22Rv1 (cell line): ENCODE results near the gene TGFB1.

Experiments
- CTCF ChIP-seq: fragments of 450-650 bp; IDR thresholded peaks from 2 replicates; pipeline ENCODE4 v1.5.1; 2017; ENCODE audit warnings: mild to moderate bottlenecking
- ZFX ChIP-seq: fragments of 450-650 bp; IDR thresholded peaks from 2 replicates; pipeline ENCODE4 v1.6.1; 2017; ENCODE audit warnings: antibody characterized with exemption, borderline replicate concordance

GRCh38 chr19:41297628-41298347, 55.9 kb downstream of the TGFB1 start:
- no peak for TF ChIP-seq CTCF
- no peak for TF ChIP-seq ZFX
